Measurements from ENCODE around the gene MYO9B. TPM values are rescaled to one million over a fixed set of nuclear protein-coding genes. Genes with fewer than 3 reads are reported as not detected.

The MYO9B gene
- total RNA-seq, 1 donor from 2014 or later = 55.9 TPM

DNA sequence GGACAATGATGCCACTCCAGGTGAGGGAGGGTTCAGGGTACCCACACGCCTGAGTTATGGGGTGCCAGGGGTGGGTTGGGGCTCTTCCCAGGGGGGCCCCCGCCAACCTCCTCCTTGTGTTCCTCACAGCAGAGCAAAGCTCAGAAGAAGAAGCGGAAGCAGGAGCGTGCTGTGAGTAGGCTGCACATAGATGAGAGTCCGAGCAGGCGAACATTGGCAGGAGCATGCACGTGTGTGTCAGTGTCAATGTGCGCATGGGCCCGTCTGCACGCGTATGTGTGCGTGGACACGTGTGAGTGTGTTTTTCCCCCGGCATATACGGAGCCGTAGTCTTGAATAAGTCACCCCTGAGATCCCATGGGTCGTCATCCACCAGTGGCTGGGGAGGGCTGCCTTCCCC is 127.1 kb downstream of the MYO9B start:
- no peak for TF ChIP-seq CTCF (conservative IDR thresholded peaks at IDR 0.05; ENCODE audit: low read depth, low read length)
- H3K4me3 ChIP-seq (ENCODE audit: low read depth, low read length) = no peak overlapping the region
- no peak for DNase-seq (ENCODE audit: low read depth)

GRCh38 chr19:17205237-17206140 is 129.9 kb downstream of the MYO9B start:
- DNase-seq (ENCODE audit: low read depth) = no peak

DNA sequence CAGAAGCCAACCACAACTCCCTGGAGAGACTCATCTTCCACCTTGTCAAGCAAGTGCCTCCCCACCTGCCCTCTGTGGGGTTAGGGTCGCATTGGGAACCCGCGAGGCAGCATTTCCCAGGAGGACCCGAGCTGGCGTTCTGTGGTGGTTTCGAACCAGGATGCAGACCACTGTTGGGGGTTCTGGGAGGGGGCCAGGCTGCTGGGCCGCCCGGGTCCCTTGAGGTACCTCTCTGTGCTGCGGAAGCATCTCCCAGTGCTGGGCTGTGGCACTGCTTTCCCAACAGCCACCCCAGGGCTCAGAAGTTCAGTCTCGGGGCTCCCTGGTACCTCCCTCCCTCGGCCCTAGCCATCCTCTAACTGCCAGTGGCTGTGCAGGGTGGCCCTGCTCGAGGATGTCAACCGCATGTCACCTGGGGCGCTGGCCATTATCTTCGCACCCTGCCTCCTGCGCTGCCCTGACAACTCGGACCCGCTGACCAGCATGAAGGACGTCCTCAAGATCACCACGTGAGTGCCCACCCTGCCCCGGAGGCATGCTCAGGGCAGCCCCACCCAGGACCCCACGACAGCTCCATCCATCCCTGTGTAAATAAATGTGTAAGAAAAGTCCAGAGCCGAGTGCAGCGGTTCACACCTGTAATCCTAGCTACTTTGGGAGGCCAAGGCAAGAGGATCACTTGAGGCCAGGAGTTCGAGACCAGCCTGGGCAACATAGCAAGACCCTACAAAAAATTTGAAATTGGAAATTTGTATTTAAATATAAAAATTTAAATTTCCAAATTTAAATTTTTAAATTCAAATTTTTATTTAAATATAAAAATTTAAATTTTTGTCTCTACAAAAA is 131.4 kb downstream of the MYO9B start:
- no peak for DNase-seq (ENCODE audit: low read depth)
- TF ChIP-seq CTCF (conservative IDR thresholded peaks at IDR 0.05; ENCODE audit: low read depth, low read length) = no peak
- no peak overlapping the region for H3K4me3 ChIP-seq (ENCODE audit: low read depth, low read length)

More at GRCh38 chr19:17205237-17206140, 129.9 kb downstream of the MYO9B start:
- TF ChIP-seq CTCF (conservative IDR thresholded peaks at IDR 0.05; ENCODE audit: low read depth, low read length) = peak; percentile 83
- no peak overlapping the region for H3K4me3 ChIP-seq (ENCODE audit: low read depth, low read length)

- no peak for TF ChIP-seq CTCF (conservative IDR thresholded peaks at IDR 0.05; ENCODE audit: low read depth, low read length)
- H3K4me3 ChIP-seq (ENCODE audit: low read depth, low read length) = no peak overlapping the region
- DNase-seq (ENCODE audit: low read depth) = no peak
These were observed 133.8 kb downstream of the MYO9B start for GRCh38 chr19:17209126-17210036.

DNA sequence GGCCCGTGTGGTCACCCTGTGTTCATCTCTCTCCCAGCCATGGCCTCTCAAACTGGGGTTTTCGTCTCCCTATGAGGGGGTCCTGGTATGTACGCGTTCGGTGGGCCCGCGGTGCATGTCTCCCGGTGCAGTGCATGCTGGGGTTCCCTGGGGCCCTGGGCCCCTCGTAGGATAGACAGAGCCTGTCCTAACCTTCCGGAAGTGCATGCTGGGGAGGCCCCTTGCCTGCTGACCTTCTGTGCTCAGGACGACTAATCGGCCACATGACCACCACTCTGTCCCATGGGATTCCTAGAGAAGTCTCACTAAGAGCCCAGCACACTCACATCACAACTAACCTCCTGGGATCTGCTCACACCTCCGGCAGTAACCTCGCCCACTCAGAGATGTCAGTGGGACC is 134.7 kb downstream of the MYO9B start:
- no peak for TF ChIP-seq CTCF (conservative IDR thresholded peaks at IDR 0.05; ENCODE audit: low read depth, low read length)
- no peak for DNase-seq (ENCODE audit: low read depth)
- no peak overlapping the region for H3K4me3 ChIP-seq (ENCODE audit: low read depth, low read length)
